Activated CD4-positive, alpha-beta T cell treated with anti-CD3 and anti-CD28 coated beads for 1 hour (primary cell): ENCODE measurements around the gene BNIP2.

Source experiments
- DNase-seq: peaks from one replicate; pipeline ENCODE4 v3.0.0-alpha.2; 2020

BNIP2 gene

GRCh38 chr15:59618406-59618805 lies 70.7 kb downstream of the BNIP2 start:
- no peak for DNase-seq

GRCh38 chr15:59616379-59616778 lies 72.7 kb downstream of the BNIP2 start:
- no peak for DNase-seq

DNA sequence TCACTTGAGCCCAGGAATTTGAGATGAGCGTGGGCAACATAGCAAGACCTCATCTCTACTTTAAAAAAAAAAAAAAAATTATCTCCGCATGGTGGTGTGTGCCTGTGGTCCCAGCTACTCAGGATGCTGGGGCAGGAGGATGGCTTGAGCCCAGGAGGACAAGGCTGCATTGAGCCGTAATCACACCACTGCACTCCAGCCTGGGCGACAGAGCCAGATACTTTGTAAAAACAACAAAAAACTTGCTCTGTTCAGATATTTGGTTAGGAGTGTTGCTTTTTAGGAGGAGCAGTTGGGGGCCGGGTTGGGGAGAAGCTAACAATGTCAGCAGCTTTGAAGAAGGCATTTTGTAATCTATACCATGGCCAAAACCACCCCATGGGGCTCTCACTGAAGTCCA lies 73.5 kb downstream of the BNIP2 start:
- no peak for DNase-seq

DNA sequence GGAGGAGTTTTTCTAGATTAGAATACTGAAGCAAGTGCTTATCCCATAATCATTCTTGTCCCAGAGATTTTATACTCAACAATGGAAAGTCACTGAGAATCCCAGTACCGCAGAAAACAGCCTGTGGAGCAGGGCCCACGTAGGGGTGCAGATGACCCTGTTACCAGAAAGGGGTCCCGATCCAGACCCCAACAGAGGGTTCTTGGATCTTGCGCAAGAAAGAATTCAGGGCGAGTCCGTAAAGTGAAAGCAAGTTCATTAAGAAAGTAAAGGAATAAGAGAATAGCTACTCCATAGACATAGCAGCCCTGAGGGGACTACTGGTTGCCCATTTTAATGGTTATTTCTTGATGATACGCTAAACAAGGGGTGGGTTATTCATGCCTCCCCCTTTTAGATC lies 75.0 kb downstream of the BNIP2 start:
- no peak for DNase-seq

- no peak for DNase-seq
These were observed 77.6 kb downstream of the BNIP2 start, which contains the start of gene GCNT3 for GRCh38 chr15:59611276-59612260. GCNT3 (plus strand) TSS chr15:59611783; CDS start chr15:59618239, 6,456 bp downstream.

DNA sequence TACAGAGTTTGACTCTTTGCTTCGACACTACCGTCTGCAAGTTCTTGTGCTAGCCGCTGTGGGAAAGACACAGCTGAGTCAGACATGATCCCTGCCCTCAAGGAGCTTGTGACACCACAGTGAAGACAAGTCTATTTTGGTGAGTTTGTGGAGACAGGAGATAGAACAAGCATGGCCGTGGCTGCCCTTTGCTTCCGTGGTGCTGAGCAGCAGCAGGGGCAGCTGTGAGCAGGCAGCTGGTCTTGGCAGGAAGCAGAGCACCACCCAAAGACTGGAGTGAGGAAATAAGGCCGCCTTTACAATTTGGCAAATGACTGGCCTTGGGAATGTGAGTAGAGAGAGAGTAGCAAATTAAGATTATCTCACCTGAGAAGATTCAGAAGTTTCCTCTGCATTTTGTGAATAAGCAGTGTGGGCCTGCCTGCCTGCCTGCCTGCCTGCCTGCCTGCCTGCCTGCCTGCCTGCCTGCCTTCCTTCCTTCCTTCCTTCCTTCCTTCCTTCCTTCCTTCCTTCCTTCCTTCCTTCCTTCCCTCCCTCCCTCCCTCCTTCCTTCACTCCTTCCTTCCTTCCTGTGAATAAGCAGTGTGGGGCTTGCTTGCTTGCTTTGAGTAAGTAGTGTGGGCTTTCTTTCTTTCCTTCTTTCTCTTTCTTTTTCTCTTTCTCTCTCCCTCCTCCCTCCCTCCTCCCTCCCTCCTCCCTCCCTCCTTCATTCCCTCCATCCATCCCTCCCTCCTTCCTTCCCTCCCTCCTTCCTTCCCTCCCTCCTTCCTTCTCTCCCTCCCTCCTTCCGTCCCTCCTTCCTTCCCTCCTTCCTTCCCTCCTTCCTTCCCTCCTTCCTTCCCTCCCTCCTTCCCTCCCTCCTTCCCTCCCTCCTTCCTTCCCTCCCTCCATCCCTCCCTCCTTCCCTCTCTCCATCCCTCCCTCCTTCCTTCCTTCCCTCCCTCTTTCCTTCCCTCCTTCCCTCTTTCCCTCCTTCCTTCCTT lies 79.1 kb downstream of the BNIP2 start:
- DNase-seq: no peak
